HCT116 (cell line): Measurements from ENCODE around the gene PPP2R2D. TPM values are rescaled to one million over a fixed set of nuclear protein-coding genes. Genes with fewer than 3 reads are reported as not detected.

ENCODE experiments used
- ATAC-seq: fragments of 200-7000 bp; cut with Tn5 transposase; 2 replicates; pipeline ENCODE4 v1.9.1; 2020; ENCODE audit warnings: mild to moderate bottlenecking, moderate library complexity
- BruUV-seq: library from RNA; stranded (reverse); fragments of 400-500 nt; replicated peaks from 2 replicates; lab custom pipeline; 2021; lab: Mats Ljungman, UMichigan
- CTCF ChIA-PET: fragments of 300-600 bp; sonication (Branson Sonifier 250); formaldehyde crosslinking; loops from one replicate; lab custom pipeline; 2021; ENCODE audit warnings: antibody characterized with exemption; lab: Charles Lee
- POLR2A ChIA-PET: fragments of 300-600, 350-600 bp; sonication (Branson Sonifier 250); formaldehyde crosslinking; loops from one replicate; lab custom pipeline; 2021; ENCODE audit warnings: antibody characterized with exemption; lab: Charles Lee
- RAD21 ChIA-PET, 2 experiments: fragments of 300-600 bp; sonication (Branson Sonifier 250); formaldehyde crosslinking; loops; one replicate each; lab custom pipeline; 2023; ENCODE audit warnings: low total read pairs in 2 of 2; ENCODE audit not compliant: uncharacterized antibody in 2 of 2, unreplicated experiment in 2 of 2, low non-redundant PET in 1 of 2; lab: Charles Lee
- DNase-seq: peaks from one replicate; pipeline ENCODE4 v3.0.0-alpha.2; 2010; ENCODE audit warnings: low read depth, low spot score
- H2AFZ ChIP-seq: fragments of 200-600 bp; shearing (Covaris generic), sonication (generic); 2 replicates; pipeline ENCODE4 v1.6.1; 2017; ENCODE audit warnings: low read depth, mixed run types, mixed read lengths, antibody characterized with exemption, low read length; ENCODE audit not compliant: poor library complexity, severe bottlenecking
- H3K27ac ChIP-seq: 2 replicates; pipeline ENCODE4 v1.5.1; 2012; ENCODE audit warnings: low read depth, low read length
- H3K27me3 ChIP-seq: fragments of 200-600 bp; sonication (generic); 2 replicates; pipeline ENCODE4 v1.6.1; 2016; ENCODE audit warnings: mixed run types, low read length, mixed read lengths; ENCODE audit not compliant: insufficient read depth
- H3K36me3 ChIP-seq, 2 experiments: fragments of 200-500 bp in 1 of 2; fragments of 200-600 bp in 1 of 2; sonication (Bioruptor generic) in 1 of 2; sonication (generic) in 1 of 2; 2 replicates each; pipeline versions ENCODE4 v1.5.1 to v1.6.1; 2014 to 2016; ENCODE audit warnings: low read length in 2 of 2, inconsistent platforms in 1 of 2, mixed read lengths in 1 of 2, mixed run types in 1 of 2; ENCODE audit not compliant: insufficient read depth in 2 of 2, control insufficient read depth in 1 of 2
- H3K4me1 ChIP-seq, 2 experiments: fragments of 200-600 bp in 1 of 2; sonication (generic) in 1 of 2; 2 replicates each; pipeline versions ENCODE4 v1.5.1 to v1.6.1; 2012 to 2017; ENCODE audit warnings: low read length in 2 of 2, inconsistent platforms in 1 of 2, mild to moderate bottlenecking in 1 of 2, mixed read lengths in 1 of 2, mixed run types in 1 of 2, moderate library complexity in 1 of 2; ENCODE audit not compliant: insufficient read depth in 2 of 2, control insufficient read depth in 1 of 2
- H3K4me2 ChIP-seq: fragments of 200-600 bp; sonication (generic); 2 replicates; pipeline ENCODE4 v1.6.1; 2017; ENCODE audit warnings: mixed run types, low read length, mixed read lengths
- H3K4me3 ChIP-seq, 2 experiments: fragments of 200-600 bp in 1 of 2; sonication (generic) in 1 of 2; replicated peaks in 1 of 2; 2 replicates each; pipeline ENCODE4 v1.5.1; 2011 to 2016; ENCODE audit warnings: low read length in 2 of 2, control low read depth in 1 of 2, low read depth in 1 of 2, mild to moderate bottlenecking in 1 of 2, mixed read lengths in 1 of 2, mixed run types in 1 of 2
- H3K79me2 ChIP-seq: fragments of 200-600 bp; sonication (generic); 2 replicates; pipeline ENCODE4 v1.6.1; 2017; ENCODE audit warnings: mild to moderate bottlenecking, mixed run types, low read length, moderate library complexity, mixed read lengths; ENCODE audit not compliant: insufficient read depth
- H3K9ac ChIP-seq: fragments of 200-600 bp; sonication (generic); 2 replicates; pipeline ENCODE4 v1.6.1; 2016; ENCODE audit warnings: low read length, mixed read lengths
- H3K9me2 ChIP-seq: fragments of 200-600 bp; sonication (generic), shearing (Covaris generic); 2 replicates; pipeline ENCODE4 v1.6.1; 2017; ENCODE audit warnings: mixed run types, mild to moderate bottlenecking, moderate library complexity; ENCODE audit not compliant: insufficient read depth
- H3K9me3 ChIP-seq, 2 experiments: fragments of 200-500 bp in 1 of 2; fragments of 200-600 bp in 1 of 2; sonication (Bioruptor generic) in 1 of 2; sonication (generic) in 1 of 2; 2 replicates each; pipeline ENCODE4 v1.6.1; 2014 to 2017; ENCODE audit warnings: low read length in 2 of 2, mixed read lengths in 2 of 2, inconsistent platforms in 1 of 2, low read depth in 1 of 2, mild to moderate bottlenecking in 1 of 2, mixed run types in 1 of 2, moderate library complexity in 1 of 2; ENCODE audit not compliant: control insufficient read depth in 1 of 2, insufficient read depth in 1 of 2
- H4K20me1 ChIP-seq: fragments of 200-600 bp; sonication (generic), shearing (Covaris generic); 2 replicates; pipeline ENCODE4 v1.6.1; 2017; ENCODE audit warnings: mixed run types, mild to moderate bottlenecking, moderate library complexity; ENCODE audit not compliant: insufficient read depth
- CBX3 ChIP-seq: IDR thresholded peaks from 2 replicates; pipeline ENCODE4 v1.6.1; 2012; ENCODE audit warnings: low read depth
- CEBPB ChIP-seq: IDR thresholded peaks from 2 replicates; pipeline ENCODE4 v1.6.1; 2012; ENCODE audit warnings: low read depth
- EGR1 ChIP-seq: IDR thresholded peaks from 2 replicates; pipeline ENCODE4 v1.6.1; 2012; ENCODE audit warnings: low read depth
- ELF1 ChIP-seq: IDR thresholded peaks from 2 replicates; pipeline ENCODE4 v1.6.1; 2012; ENCODE audit warnings: low read depth, borderline replicate concordance
- EZH2phosphoT487 ChIP-seq: fragments of 200-600 bp; IDR thresholded peaks from 2 replicates; pipeline ENCODE4 v1.6.1; 2018; ENCODE audit warnings: antibody characterized with exemption, borderline replicate concordance
- FOSL1 ChIP-seq: IDR thresholded peaks from 2 replicates; pipeline ENCODE4 v1.6.1; 2012; ENCODE audit warnings: low read depth
- JUND ChIP-seq: IDR thresholded peaks from 2 replicates; pipeline ENCODE4 v1.6.1; 2012
- POLR2A ChIP-seq: IDR thresholded peaks from 2 replicates; pipeline ENCODE4 v1.7.0; 2011; ENCODE audit warnings: borderline replicate concordance; ENCODE audit not compliant: insufficient read depth, insufficient read length; ENCODE audit errors: extremely low read depth
- POLR2AphosphoS5 ChIP-seq: IDR thresholded peaks from 2 replicates; pipeline ENCODE4 v1.6.1; 2011; ENCODE audit warnings: mild to moderate bottlenecking, low read depth, low read length, moderate library complexity
- SP1 ChIP-seq: IDR thresholded peaks from 2 replicates; pipeline ENCODE4 v1.6.1; 2012; ENCODE audit warnings: low read depth
- TCF7L2 ChIP-seq: IDR thresholded peaks from 2 replicates; pipeline ENCODE4 v1.7.0; 2011; ENCODE audit warnings: borderline replicate concordance, inconsistent platforms; ENCODE audit not compliant: insufficient read depth, insufficient read length; ENCODE audit errors: extremely low read depth
- YY1 ChIP-seq: IDR thresholded peaks from 2 replicates; pipeline ENCODE4 v1.6.1; 2011; ENCODE audit warnings: low read length, low read depth, moderate library complexity, mild to moderate bottlenecking; ENCODE audit not compliant: insufficient replicate concordance; ENCODE audit errors: extremely low read depth
- ZNF274 ChIP-seq: fragments of 200-500 bp; sonication (Bioruptor generic); IDR thresholded peaks from 2 replicates; pipeline ENCODE4 v1.6.1; 2014; ENCODE audit warnings: mild to moderate bottlenecking, low read depth, low read length, inconsistent platforms
- intact Hi-C: fragments of 100-400 bp; cut with micrococcal nuclease; formaldehyde crosslinking; loops from 2 replicates; pipeline ENCODE4 v1.10.0; 2022
- total RNA-seq: library from RNA; stranded (reverse); gene quantifications from one replicate; pipeline ENCODE4 v1.2.1, GENCODE V29; 2021; ENCODE audit not compliant: unreplicated experiment
- TF ChIP-seq, protein P1 (sequence below), 3 experiments: fragments of 200-600 bp in 1 of 3; sonication (generic) in 1 of 3; IDR thresholded peaks in 2 of 3; conservative IDR thresholded peaks in 1 of 3; 2 replicates each; pipeline ENCODE4 v1.5.1; 2012 to 2017; ENCODE audit warnings: low read depth in 2 of 3, low read length in 2 of 3, antibody characterized with exemption in 1 of 3, borderline replicate concordance in 1 of 3, control low read depth in 1 of 3, mild to moderate bottlenecking in 1 of 3, mixed read lengths in 1 of 3, mixed run types in 1 of 3, moderate library complexity in 1 of 3; ENCODE audit not compliant: insufficient read depth in 1 of 3
- TF ChIP-seq, protein P2 (sequence below): IDR thresholded peaks from 2 replicates; pipeline ENCODE4 v1.6.1; 2011; ENCODE audit warnings: mild to moderate bottlenecking, low read length, moderate library complexity; ENCODE audit not compliant: insufficient replicate concordance; ENCODE audit errors: extremely low read depth
- TF ChIP-seq, protein P3 (sequence below): IDR thresholded peaks from 2 replicates; pipeline ENCODE4 v1.6.1; 2012

Gene PPP2R2D
- total RNA-seq, 1 experiment from 2014 or later, result 18.1 TPM

DNA sequence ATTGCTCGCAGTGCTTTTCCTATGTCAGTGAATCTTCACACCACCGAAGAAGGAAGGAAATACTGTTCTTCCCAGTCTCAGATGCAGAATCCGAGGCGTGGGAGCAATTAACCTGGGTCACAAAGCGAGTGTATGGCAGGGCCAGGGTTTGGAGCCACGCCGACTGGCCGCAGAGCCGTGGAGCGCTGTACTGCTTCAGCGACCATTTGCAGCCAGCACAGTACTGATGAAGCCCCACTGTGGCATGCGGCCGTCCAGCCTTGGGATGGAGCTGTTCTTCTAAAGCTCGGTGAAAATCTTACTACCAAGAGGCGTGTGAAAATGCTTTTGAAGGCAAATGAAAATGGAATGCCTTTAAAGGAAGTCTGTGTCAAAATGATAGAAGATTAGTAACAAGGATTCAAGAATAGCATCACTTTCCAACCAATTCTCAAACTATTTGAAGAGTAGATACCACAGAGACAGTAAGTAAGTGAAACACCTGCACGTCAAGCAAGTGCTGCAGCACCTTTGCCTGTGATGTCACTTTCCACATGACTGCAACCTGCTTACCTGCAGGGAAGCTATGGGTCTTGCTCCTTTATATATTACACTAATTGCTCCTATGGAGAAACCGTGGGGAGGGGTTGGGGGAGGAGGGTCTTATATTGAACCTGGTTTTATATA is 4.9 kb downstream of the PPP2R2D start:
- H3K4me2 ChIP-seq, result no peak overlapping the region
- POLR2A ChIA-PET, result no interaction called here

DNA sequence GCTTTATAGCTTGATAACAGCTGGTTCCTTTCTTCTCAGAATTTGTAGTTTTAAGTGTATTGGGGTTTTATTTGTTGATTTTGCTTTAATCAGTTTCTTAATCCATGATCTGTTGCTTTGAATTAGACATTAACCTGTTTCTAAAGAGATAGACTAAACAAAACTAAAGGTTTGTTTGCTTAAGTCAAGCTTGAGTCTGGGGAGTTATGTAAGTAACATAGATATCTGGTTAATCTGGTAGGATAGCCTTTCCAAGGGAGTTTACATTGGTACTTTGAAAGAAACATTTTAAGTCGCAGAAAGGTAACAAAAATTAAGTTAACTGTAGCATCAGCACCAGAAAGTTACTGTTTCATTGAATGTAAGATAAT is 5.4 kb downstream of the PPP2R2D start:
- DNase-seq (no peak), ATAC-seq (no peak)
- Histone ChIP-seq H4K20me1 (no peaks in the 10 kb centered on the region), H2AFZ (no peak overlapping the region), H3K4me1 (peaks cover 13 to 26% of the 10 kb centered on the region in 2 experiments), H3K36me3 (0 out of 4 replicates have a peak, but pooled peaks cover 0 to 4% of the 10 kb centered on the region in 2 experiments), H3K27ac (no peak overlapping the region), H3K79me2 (peaks cover 93% of the 10 kb centered on the region), H3K4me3 (no peak overlapping the region), H3K9me3 (no peaks in the 10 kb centered on the region), H3K9me2 (no peaks in the 10 kb centered on the region), H3K27me3 (no peaks in the 10 kb centered on the region), H3K9ac (no peak overlapping the region), H3K4me2 (no peak overlapping the region)
- CTCF ChIA-PET, result no interaction called here
- BruUV-seq, result no TSS peak
- intact Hi-C loops, result no loop called here
- RAD21 ChIA-PET, result no interaction called here
- POLR2A ChIA-PET, result no interaction called here
- TF ChIP-seq POLR2AphosphoS5 (no peak), YY1 (no peak), EZH2phosphoT487 (no peak), CBX3 (no peak), CEBPB (no peak), ELF1 (no peak), FOSL1 (no peak), ZNF274 (no peak), POLR2A (no peak), TCF7L2 (no peak), JUND (no peak), SP1 (no peak)
- TF ChIP-seq, protein P1, sequence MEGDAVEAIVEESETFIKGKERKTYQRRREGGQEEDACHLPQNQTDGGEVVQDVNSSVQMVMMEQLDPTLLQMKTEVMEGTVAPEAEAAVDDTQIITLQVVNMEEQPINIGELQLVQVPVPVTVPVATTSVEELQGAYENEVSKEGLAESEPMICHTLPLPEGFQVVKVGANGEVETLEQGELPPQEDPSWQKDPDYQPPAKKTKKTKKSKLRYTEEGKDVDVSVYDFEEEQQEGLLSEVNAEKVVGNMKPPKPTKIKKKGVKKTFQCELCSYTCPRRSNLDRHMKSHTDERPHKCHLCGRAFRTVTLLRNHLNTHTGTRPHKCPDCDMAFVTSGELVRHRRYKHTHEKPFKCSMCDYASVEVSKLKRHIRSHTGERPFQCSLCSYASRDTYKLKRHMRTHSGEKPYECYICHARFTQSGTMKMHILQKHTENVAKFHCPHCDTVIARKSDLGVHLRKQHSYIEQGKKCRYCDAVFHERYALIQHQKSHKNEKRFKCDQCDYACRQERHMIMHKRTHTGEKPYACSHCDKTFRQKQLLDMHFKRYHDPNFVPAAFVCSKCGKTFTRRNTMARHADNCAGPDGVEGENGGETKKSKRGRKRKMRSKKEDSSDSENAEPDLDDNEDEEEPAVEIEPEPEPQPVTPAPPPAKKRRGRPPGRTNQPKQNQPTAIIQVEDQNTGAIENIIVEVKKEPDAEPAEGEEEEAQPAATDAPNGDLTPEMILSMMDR (IDR thresholded peaks at IDR 0.05 in 2 of 3, conservative IDR thresholded peaks at IDR 0.05 in 1 of 3; ENCODE audit: borderline replicate concordance in 1 of 3, insufficient read depth in 1 of 3, low read depth in 2 of 3, low read length in 2 of 3), result no peak
- TF ChIP-seq, protein P2, sequence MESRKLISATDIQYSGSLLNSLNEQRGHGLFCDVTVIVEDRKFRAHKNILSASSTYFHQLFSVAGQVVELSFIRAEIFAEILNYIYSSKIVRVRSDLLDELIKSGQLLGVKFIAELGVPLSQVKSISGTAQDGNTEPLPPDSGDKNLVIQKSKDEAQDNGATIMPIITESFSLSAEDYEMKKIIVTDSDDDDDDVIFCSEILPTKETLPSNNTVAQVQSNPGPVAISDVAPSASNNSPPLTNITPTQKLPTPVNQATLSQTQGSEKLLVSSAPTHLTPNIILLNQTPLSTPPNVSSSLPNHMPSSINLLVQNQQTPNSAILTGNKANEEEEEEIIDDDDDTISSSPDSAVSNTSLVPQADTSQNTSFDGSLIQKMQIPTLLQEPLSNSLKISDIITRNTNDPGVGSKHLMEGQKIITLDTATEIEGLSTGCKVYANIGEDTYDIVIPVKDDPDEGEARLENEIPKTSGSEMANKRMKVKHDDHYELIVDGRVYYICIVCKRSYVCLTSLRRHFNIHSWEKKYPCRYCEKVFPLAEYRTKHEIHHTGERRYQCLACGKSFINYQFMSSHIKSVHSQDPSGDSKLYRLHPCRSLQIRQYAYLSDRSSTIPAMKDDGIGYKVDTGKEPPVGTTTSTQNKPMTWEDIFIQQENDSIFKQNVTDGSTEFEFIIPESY, result no peak

More for the DNA sequence above, 4.9 kb downstream of the PPP2R2D start:
- no peak overlapping the region for H3K27ac ChIP-seq
- H3K36me3 ChIP-seq, result 0 out of 4 replicates have a peak, but pooled peaks cover 0 to 4% of the 10 kb centered on the region in 2 experiments
- intact Hi-C loops, result no loop called here
- ATAC-seq, result no peak
- H2AFZ ChIP-seq, result no peak overlapping the region
- TF ChIP-seq, protein P3, sequence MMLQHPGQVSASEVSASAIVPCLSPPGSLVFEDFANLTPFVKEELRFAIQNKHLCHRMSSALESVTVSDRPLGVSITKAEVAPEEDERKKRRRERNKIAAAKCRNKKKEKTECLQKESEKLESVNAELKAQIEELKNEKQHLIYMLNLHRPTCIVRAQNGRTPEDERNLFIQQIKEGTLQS, result no peak
- TF ChIP-seq TCF7L2 (no peak), EGR1 (no peak), SP1 (no peak)
- TF ChIP-seq, all 23 proteins: peak for 0
- CTCF ChIA-PET, result no interaction called here
- H4K20me1 ChIP-seq, result no peaks in the 10 kb centered on the region
- no peaks in the 10 kb centered on the region for H3K9me2 ChIP-seq
- no peaks in the 10 kb centered on the region for H3K27me3 ChIP-seq
- no peak overlapping the region for H3K9ac ChIP-seq
- H3K9me3 ChIP-seq, result no peaks in the 10 kb centered on the region
- RAD21 ChIA-PET, result no interaction called here
- peaks cover 88% of the 10 kb centered on the region for H3K79me2 ChIP-seq
- no peak overlapping the region for H3K4me3 ChIP-seq
- BruUV-seq, result no TSS peak
- no peak for DNase-seq
- peaks cover 13 to 26% of the 10 kb centered on the region in 2 experiments for H3K4me1 ChIP-seq
